Neural cell (in vitro differentiated cells): ENCODE measurements around the gene APOL6. TPM values are rescaled to one million over a fixed set of nuclear protein-coding genes. Genes with fewer than 3 reads are reported as not detected.
"Not testable (repeated sequence)": the region's sequence is repeated elsewhere in the genome, so short reads cannot be mapped to it uniquely, and the experiment has no call there.

ENCODE experiments used
- H2AFZ ChIP-seq: fragments of 200-600, 300-800 bp; sonication (generic), shearing (Covaris generic); 2 replicates; pipeline ENCODE4 v1.6.0; 2014; ENCODE audit warnings: low read depth, mild to moderate bottlenecking, antibody characterized with exemption, low read length, moderate library complexity
- H3F3A ChIP-seq: fragments of 200-600 bp; shearing (Covaris generic); 2 replicates; pipeline ENCODE4 v1.6.1; 2016; ENCODE audit warnings: mild to moderate bottlenecking, moderate library complexity, mixed read lengths, antibody characterized with exemption, low read length; ENCODE audit not compliant: insufficient read depth, poor library complexity, severe bottlenecking
- H3K27ac ChIP-seq: fragments of 200-600, 300-800 bp; sonication (generic), shearing (Covaris generic); 2 replicates; pipeline ENCODE4 v1.5.1; 2014; ENCODE audit warnings: mild to moderate bottlenecking, low read length, moderate library complexity
- H3K27me3 ChIP-seq: fragments of 300-800, 200-600 bp; sonication (generic), shearing (Covaris generic); 2 replicates; pipeline ENCODE4 v1.6.0; 2014; ENCODE audit warnings: mild to moderate bottlenecking, low read depth, low read length, moderate library complexity; ENCODE audit not compliant: insufficient read depth
- H3K36me3 ChIP-seq: fragments of 300-800, 200-600 bp; sonication (generic), shearing (Covaris generic); 2 replicates; pipeline ENCODE4 v1.5.1; 2014; ENCODE audit warnings: mild to moderate bottlenecking, antibody characterized with exemption, low read length, moderate library complexity; ENCODE audit not compliant: insufficient read depth
- H3K4me2 ChIP-seq: fragments of 300-800, 200-600 bp; sonication (generic), shearing (Covaris generic); 2 replicates; pipeline ENCODE4 v1.6.0; 2014; ENCODE audit warnings: mild to moderate bottlenecking, low read length
- H3K4me3 ChIP-seq: fragments of 300-800, 200-600 bp; sonication (generic), shearing (Covaris generic); 2 replicates; pipeline ENCODE4 v1.5.1; 2014; ENCODE audit warnings: mild to moderate bottlenecking, low read length, moderate library complexity
- H3K79me2 ChIP-seq: fragments of 200-600 bp; shearing (Covaris generic); replicated peaks from 2 replicates; pipeline ENCODE4 v1.6.0; 2014; ENCODE audit warnings: mild to moderate bottlenecking, low read length, moderate library complexity; ENCODE audit not compliant: insufficient read depth
- H3K9ac ChIP-seq: fragments of 300-800, 200-600 bp; sonication (generic), shearing (Covaris generic); 2 replicates; pipeline ENCODE4 v1.6.1; 2016; ENCODE audit warnings: mild to moderate bottlenecking, low read length, mixed read lengths
- H3K9me2 ChIP-seq: fragments of 200-600 bp; shearing (Covaris generic); 2 replicates; pipeline ENCODE4 v1.6.1; 2016; ENCODE audit warnings: mild to moderate bottlenecking, low read length, mixed read lengths; ENCODE audit not compliant: insufficient read depth
- H3K9me3 ChIP-seq: fragments of 200-600, 300-800 bp; sonication (generic), shearing (Covaris generic); 2 replicates; pipeline ENCODE4 v1.6.1; 2016; ENCODE audit warnings: mild to moderate bottlenecking, mixed run types, low read length, moderate library complexity, mixed read lengths
- H4K20me1 ChIP-seq: fragments of 200-600 bp; shearing (Covaris generic); 2 replicates; pipeline ENCODE4 v1.6.1; 2016; ENCODE audit warnings: mild to moderate bottlenecking, mixed run types; ENCODE audit not compliant: insufficient read depth
- CTCF ChIP-seq: fragments of 450-650 bp; IDR thresholded peaks from 2 replicates; pipeline ENCODE4 v1.5.1; 2014; ENCODE audit warnings: antibody characterized with exemption, mild to moderate bottlenecking, moderate library complexity; ENCODE audit not compliant: poor library complexity, severe bottlenecking
- EP300 ChIP-seq: fragments of 450-650 bp; conservative IDR thresholded peaks from 2 replicates; pipeline ENCODE4 v1.6.1; 2014; ENCODE audit warnings: antibody characterized with exemption, mild to moderate bottlenecking, moderate library complexity; ENCODE audit not compliant: poor library complexity, severe bottlenecking
- EZH2 ChIP-seq: fragments of 200-600, 300-800 bp; shearing (Covaris generic), sonication (generic); IDR thresholded peaks from 2 replicates; pipeline ENCODE4 v1.6.1; 2014; ENCODE audit warnings: antibody characterized with exemption, low read length, borderline replicate concordance, mild to moderate bottlenecking; ENCODE audit not compliant: insufficient read depth, poor library complexity, severe bottlenecking
- MXI1 ChIP-seq: fragments of 450-650 bp; conservative IDR thresholded peaks from 2 replicates; pipeline ENCODE4 v1.6.1; 2014; ENCODE audit warnings: antibody characterized with exemption, mild to moderate bottlenecking; ENCODE audit not compliant: poor library complexity, severe bottlenecking
- POLR2AphosphoS5 ChIP-seq: IDR thresholded peaks from 2 replicates; pipeline ENCODE4 v1.6.1; 2012
- RAD21 ChIP-seq: fragments of 450-650 bp; conservative IDR thresholded peaks from 2 replicates; pipeline ENCODE4 v1.6.1; 2014; ENCODE audit warnings: antibody characterized with exemption, mild to moderate bottlenecking, moderate library complexity
- REST ChIP-seq: IDR thresholded peaks from 2 replicates; pipeline ENCODE4 v1.6.1; 2012; ENCODE audit warnings: borderline replicate concordance
- SMC3 ChIP-seq: fragments of 450-650 bp; conservative IDR thresholded peaks from 2 replicates; pipeline ENCODE4 v1.6.1; 2014; ENCODE audit warnings: antibody characterized with exemption, mild to moderate bottlenecking, moderate library complexity; ENCODE audit not compliant: poor library complexity
- TAF1 ChIP-seq: IDR thresholded peaks from 2 replicates; pipeline ENCODE4 v1.6.1; 2012; ENCODE audit warnings: low read depth
- polyA plus RNA-seq: library from polyadenylated mRNA; depleted of rRNA; stranded (reverse); fragments of >200 nt; gene quantifications from 2 replicates; pipeline ENCODE4 v1.2.3, GENCODE V29; 2014

APOL6 gene
- polyA plus RNA-seq, 1 donor from 2014 or later: not detected

GRCh38 chr22:35621451-35621850, 26.8 kb upstream of the APOL6 start:
- no peaks in the 10 kb centered on the region for H3K27me3 ChIP-seq
- no peaks in the 10 kb centered on the region for H3K79me2 ChIP-seq
- TF ChIP-seq EP300: no peak
- TF ChIP-seq REST: no peak
- no peak for TF ChIP-seq MXI1
- no peak for TF ChIP-seq SMC3
- TF ChIP-seq POLR2AphosphoS5: no peak
- TF ChIP-seq CTCF: no peak
- TF ChIP-seq RAD21: no peak
- TF ChIP-seq TAF1: no peak
- no peak for TF ChIP-seq EZH2
- H3K4me3 ChIP-seq: no peak overlapping the region
- H3K9me2 ChIP-seq: no peaks in the 10 kb centered on the region
- H3K9me3 ChIP-seq: no peaks in the 10 kb centered on the region
- H3F3A ChIP-seq: no peaks in the 10 kb centered on the region
- peak overlapping the region; percentile 81 for H3K27ac ChIP-seq
- H3K36me3 ChIP-seq: no peaks in the 10 kb centered on the region
- no peak overlapping the region for H3K4me2 ChIP-seq
- peak overlapping the region; percentile 44 for H3K9ac ChIP-seq
- no peaks in the 10 kb centered on the region for H4K20me1 ChIP-seq
- H2AFZ ChIP-seq: no peak overlapping the region

- H3K9me3 ChIP-seq: no peaks in the 10 kb centered on the region
- H3K4me3 ChIP-seq: no peak overlapping the region
- TF ChIP-seq EZH2 (no peak), POLR2AphosphoS5 (no peak), SMC3 (no peak), CTCF (no peak), TAF1 (no peak), REST (no peak), EP300 (no peak), MXI1 (no peak), RAD21 (no peak)
- no peak overlapping the region for H3K4me2 ChIP-seq
- H4K20me1 ChIP-seq: no peaks in the 10 kb centered on the region
- no peaks in the 10 kb centered on the region for H3F3A ChIP-seq
- H3K9me2 ChIP-seq: no peaks in the 10 kb centered on the region
- no peaks in the 10 kb centered on the region for H3K79me2 ChIP-seq
- no peaks in the 10 kb centered on the region for H3K27me3 ChIP-seq
- H2AFZ ChIP-seq: no peak overlapping the region
- peak overlapping the region; percentile 81 for H3K27ac ChIP-seq
- no peaks in the 10 kb centered on the region for H3K36me3 ChIP-seq
- peak overlapping the region; percentile 44 for H3K9ac ChIP-seq
Observed at GRCh38 chr22:35622191-35622913, 25.9 kb upstream of the APOL6 start.

- not testable (repeated sequence) for H3K27me3 ChIP-seq, H3K4me3 ChIP-seq, H4K20me1 ChIP-seq, H3K36me3 ChIP-seq, H3K79me2 ChIP-seq, H2AFZ ChIP-seq, H3K9ac ChIP-seq, H3K4me2 ChIP-seq, H3K9me2 ChIP-seq, H3K27ac ChIP-seq, H3K9me3 ChIP-seq, H3F3A ChIP-seq
Observed at GRCh38 chr22:35623885-35624284, 24.4 kb upstream of the APOL6 start.
